Osteoblast (primary cell): ENCODE measurements around the gene TSPAN16. TPM values are rescaled to one million over a fixed set of nuclear protein-coding genes. Genes with fewer than 3 reads are reported as not detected.

Experiments used
- DNase-seq: peaks from one replicate; pipeline ENCODE4 v3.0.0; 2011; ENCODE audit warnings: low spot score, mixed read lengths; ENCODE audit not compliant: insufficient read length; ENCODE audit errors: missing footprints
- H2AFZ ChIP-seq: 2 replicates; pipeline ENCODE4 v1.6.0; 2011; ENCODE audit warnings: mild to moderate bottlenecking, low read length
- H3K27ac ChIP-seq: 2 replicates; pipeline ENCODE4 v1.5.1; 2011; ENCODE audit warnings: mild to moderate bottlenecking, low read depth, low read length, moderate library complexity
- H3K27me3 ChIP-seq: 2 replicates; pipeline ENCODE4 v1.6.0; 2012; ENCODE audit warnings: mild to moderate bottlenecking, control low read depth, inconsistent platforms, low read length, moderate library complexity; ENCODE audit not compliant: insufficient read depth
- H3K36me3 ChIP-seq: 2 replicates; pipeline ENCODE4 v1.5.1; 2011; ENCODE audit warnings: mild to moderate bottlenecking, low read length, control low read depth, moderate library complexity; ENCODE audit not compliant: insufficient read depth
- H3K4me1 ChIP-seq: 2 replicates; pipeline ENCODE4 v1.5.1; 2011; ENCODE audit warnings: mild to moderate bottlenecking, low read length, control low read depth, moderate library complexity; ENCODE audit not compliant: insufficient read depth
- H3K4me2 ChIP-seq: 2 replicates; pipeline ENCODE4 v1.6.0; 2011; ENCODE audit warnings: mild to moderate bottlenecking, low read length; ENCODE audit not compliant: insufficient read depth
- H3K4me3 ChIP-seq: fragments of 200-600 bp; sonication (generic); 3 replicates; pipeline ENCODE4 v1.5.1; 2012; ENCODE audit warnings: mild to moderate bottlenecking, low read length, inconsistent platforms; ENCODE audit not compliant: insufficient read depth
- H3K79me2 ChIP-seq: 2 replicates; pipeline ENCODE4 v1.6.0; 2012; ENCODE audit warnings: mild to moderate bottlenecking, low read length, control low read depth, inconsistent platforms; ENCODE audit not compliant: insufficient read depth
- H3K9me3 ChIP-seq: 2 replicates; pipeline ENCODE4 v1.5.1; 2011; ENCODE audit warnings: low read depth, low read length, control low read depth
- H4K20me1 ChIP-seq: 2 replicates; pipeline ENCODE4 v1.6.0; 2012; ENCODE audit warnings: mild to moderate bottlenecking, low read length, control low read depth; ENCODE audit not compliant: insufficient read depth
- CTCF ChIP-seq: IDR thresholded peaks from 2 replicates; pipeline ENCODE4 v1.5.1; 2011; ENCODE audit warnings: mild to moderate bottlenecking, low read depth, low read length, moderate library complexity; ENCODE audit errors: extremely low read depth
- total RNA-seq: library from RNA; depleted of rRNA; stranded (reverse); fragments of >200 nt; gene quantifications from 2 replicates; pipeline ENCODE4 v1.2.3, GENCODE V29; 2012

TSPAN16 gene
- total RNA-seq, 1 donor = not detected

GRCh38 chr19:11274533-11275086 is 21.4 kb upstream of the TSPAN16 start:
- H3K27ac ChIP-seq = no peak overlapping the region
- no peak for DNase-seq
- H3K79me2 ChIP-seq = no peaks in the 10 kb centered on the region
- no peaks in the 10 kb centered on the region for H3K27me3 ChIP-seq
- no peak overlapping the region for H3K4me2 ChIP-seq
- H3K4me3 ChIP-seq = no peak overlapping the region
- TF ChIP-seq CTCF = no peak
- H4K20me1 ChIP-seq = no peaks in the 10 kb centered on the region
- no peaks in the 10 kb centered on the region for H3K36me3 ChIP-seq
- H2AFZ ChIP-seq = no peak overlapping the region
- no peaks in the 10 kb centered on the region for H3K4me1 ChIP-seq
- no peaks in the 10 kb centered on the region for H3K9me3 ChIP-seq

GRCh38 chr19:11278670-11279069 is 17.3 kb upstream of the TSPAN16 start:
- TF ChIP-seq CTCF = no peak
- Histone ChIP-seq H3K9me3 (no peaks in the 10 kb centered on the region), H3K79me2 (no peaks in the 10 kb centered on the region), H3K4me1 (no peaks in the 10 kb centered on the region), H3K4me3 (no peak overlapping the region), H4K20me1 (no peaks in the 10 kb centered on the region), H3K36me3 (no peaks in the 10 kb centered on the region), H3K27me3 (peaks cover 2% of the 10 kb centered on the region), H3K4me2 (no peak overlapping the region), H3K27ac (no peak overlapping the region), H2AFZ (no peak overlapping the region)
- DNase-seq = peak; percentile 54

GRCh38 chr19:11279505-11280236 is 16.3 kb upstream of the TSPAN16 start:
- no peak overlapping the region for H3K4me3 ChIP-seq
- peak overlapping the region; percentile 29 for H2AFZ ChIP-seq
- no peaks in the 10 kb centered on the region for H3K4me1 ChIP-seq
- H4K20me1 ChIP-seq = no peaks in the 10 kb centered on the region
- H3K9me3 ChIP-seq = no peaks in the 10 kb centered on the region
- no peak overlapping the region for H3K27ac ChIP-seq
- no peak overlapping the region for H3K4me2 ChIP-seq
- peaks cover 2% of the 10 kb centered on the region for H3K27me3 ChIP-seq
- H3K79me2 ChIP-seq = no peaks in the 10 kb centered on the region
- H3K36me3 ChIP-seq = no peaks in the 10 kb centered on the region
- peak; percentile 58 for DNase-seq
- TF ChIP-seq CTCF = no peak

GRCh38 chr19:11281356-11282049 is 14.5 kb upstream of the TSPAN16 start:
- no peak overlapping the region for H3K4me2 ChIP-seq
- DNase-seq = no peak
- H3K4me3 ChIP-seq = no peak overlapping the region
- peaks cover 2% of the 10 kb centered on the region for H3K27me3 ChIP-seq
- no peaks in the 10 kb centered on the region for H4K20me1 ChIP-seq
- TF ChIP-seq CTCF = no peak
- H2AFZ ChIP-seq = no peak overlapping the region
- no peaks in the 10 kb centered on the region for H3K79me2 ChIP-seq
- no peaks in the 10 kb centered on the region for H3K9me3 ChIP-seq
- H3K36me3 ChIP-seq = no peaks in the 10 kb centered on the region
- no peak overlapping the region for H3K27ac ChIP-seq
- peaks cover 3% of the 10 kb centered on the region for H3K4me1 ChIP-seq
